A375 (cell line): ENCODE results near the gene MYO1E. TPM values are rescaled to one million over a fixed set of nuclear protein-coding genes. Genes with fewer than 3 reads are reported as not detected.

Experiments
- small RNA-seq: library from RNA; depleted of rRNA; stranded (forward); fragments of <200 nt; gene quantifications from one replicate; pipeline ENCODE3, GENCODE V24; 2014
- total RNA-seq: library from RNA; depleted of rRNA; stranded (reverse); fragments of >200 nt; shearing (Covaris generic); gene quantifications from 2 replicates; pipeline ENCODE4 v1.2.3, GENCODE V29; 2014; rRNA removed

MYO1E gene
- total RNA-seq: 115 and 147 TPM in 2 replicates

DNA sequence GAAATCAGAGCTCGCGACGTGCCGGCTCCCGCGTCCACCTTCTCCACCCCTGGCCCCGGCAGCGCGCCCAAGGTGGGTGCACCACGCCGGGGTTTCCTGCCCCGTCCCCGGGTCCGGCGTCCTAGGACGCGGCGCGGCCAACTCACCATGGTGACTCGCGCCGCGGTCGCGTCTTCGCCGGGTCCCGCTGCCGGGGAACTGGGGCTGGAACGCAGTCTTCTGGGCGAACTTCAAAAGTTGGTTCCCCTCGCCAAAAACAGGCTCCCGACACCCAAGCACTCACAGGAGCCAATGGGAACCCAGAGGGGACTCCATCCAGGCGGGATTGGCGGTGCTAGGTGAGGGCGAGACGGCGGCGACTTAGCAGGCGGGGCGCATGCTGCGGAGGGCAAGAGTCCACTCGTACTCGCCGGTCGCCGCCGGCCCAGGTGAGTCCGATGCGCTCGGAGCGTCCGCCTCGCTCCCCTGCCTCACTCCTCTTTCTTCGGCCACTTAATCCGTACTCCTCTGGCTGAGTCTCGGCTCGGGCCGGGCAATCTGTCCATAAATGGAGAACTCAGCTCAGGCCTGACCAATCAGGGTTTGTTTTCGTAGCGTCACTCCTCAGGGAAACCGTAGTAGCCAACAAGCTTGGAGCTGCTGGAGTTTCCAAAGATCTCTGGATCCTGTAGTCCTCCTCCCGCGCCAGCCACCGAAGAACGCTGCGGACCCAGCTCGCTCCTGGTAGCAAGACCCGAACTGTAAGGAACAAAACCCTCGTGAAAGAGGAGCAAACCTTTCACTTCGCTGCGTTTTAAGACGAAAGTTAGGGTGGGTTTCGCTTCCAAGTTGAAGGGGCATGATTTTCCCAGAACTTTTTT lies at the start of gene MYO1E:
Gene MYO1E, minus strand, starts transcription at position 520 of the 860 bp plus-strand sequence. Its CDS starts 371 bp downstream, at position 149.

DNA sequence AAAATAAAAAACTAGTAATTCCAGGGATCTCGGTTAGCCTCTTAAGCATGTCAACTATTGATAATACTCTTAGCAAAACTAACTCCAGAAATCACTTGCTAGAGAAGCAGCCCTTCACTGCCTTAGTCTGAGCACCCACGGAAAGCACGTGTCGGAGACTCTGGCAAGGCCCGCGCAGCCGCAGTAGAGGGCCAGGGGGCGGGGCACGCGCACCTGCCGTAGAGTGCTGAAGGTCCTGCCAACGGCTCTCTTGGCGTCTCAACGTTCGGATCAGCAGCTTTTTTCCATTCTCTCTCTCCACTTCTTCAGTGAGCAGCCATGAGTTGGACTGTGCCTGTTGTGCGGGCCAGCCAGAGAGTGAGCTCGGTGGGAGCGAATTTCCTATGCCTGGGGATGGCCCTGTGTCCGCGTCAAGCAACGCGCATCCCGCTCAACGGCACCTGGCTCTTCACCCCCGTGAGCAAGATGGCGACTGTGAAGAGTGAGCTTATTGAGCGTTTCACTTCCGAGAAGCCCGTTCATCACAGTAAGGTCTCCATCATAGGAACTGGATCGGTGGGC lies 166.0 kb downstream of the MYO1E start, which contains the start of gene LDHAL6B:
Gene LDHAL6B, plus strand, starts transcription at position 221 of the 561 bp plus-strand sequence. Its CDS starts 98 bp downstream, at position 319.

DNA sequence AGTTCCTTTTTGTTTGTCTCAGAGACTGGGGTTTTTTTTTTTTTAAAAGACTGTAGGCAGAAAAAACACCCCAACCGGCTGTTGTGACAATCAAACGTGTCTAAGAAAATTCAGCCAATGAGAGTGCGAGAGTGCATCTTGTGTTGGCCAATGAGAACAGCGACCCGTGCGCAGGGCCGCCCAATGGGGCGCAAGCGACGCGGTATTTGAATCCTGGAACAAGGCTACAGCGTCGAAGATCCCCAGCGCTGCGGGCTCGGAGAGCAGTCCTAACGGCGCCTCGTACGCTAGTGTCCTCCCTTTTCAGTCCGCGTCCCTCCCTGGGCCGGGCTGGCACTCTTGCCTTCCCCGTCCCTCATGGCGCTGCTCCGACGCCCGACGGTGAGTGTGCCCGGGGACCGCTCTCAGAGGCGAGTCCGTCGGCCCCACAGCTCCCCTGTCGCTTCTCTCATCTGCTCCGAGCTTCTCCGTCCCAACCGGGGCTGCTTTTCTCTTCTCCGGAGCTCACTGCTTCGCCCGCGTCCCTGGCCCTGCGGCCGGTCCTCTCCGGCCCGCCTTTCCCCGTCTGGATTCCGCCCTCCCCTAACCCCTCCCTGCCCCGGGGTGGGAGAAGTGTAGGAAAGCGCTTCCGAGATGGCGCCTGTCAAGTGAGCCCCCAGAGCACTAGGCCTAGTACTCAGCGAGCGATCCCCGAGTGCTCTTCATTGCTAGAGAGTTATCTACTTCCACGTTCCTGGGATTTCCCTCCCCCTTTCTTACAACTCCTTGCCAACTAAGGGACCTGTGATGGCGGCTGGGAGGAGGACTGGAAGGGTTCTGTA lies 267.5 kb downstream of the MYO1E start, which contains the start of gene CCNB2:
Gene CCNB2, plus strand, starts transcription at position 235 of the 821 bp plus-strand sequence. Its CDS starts 123 bp downstream, at position 358.

Small RNA genes within 50 kb of the gene (small RNA-seq; reads per million reads assigned to genes)
- gene MIR2116: not detected
- not detected for gene RF00019
- gene RNU4-80P: not detected
- gene RNU6-212P: not detected

Other genes with a start within 250 kb of the MYO1E start
- not detected in 2 replicates for gene LDHAL6B, start 166.0 kb downstream of the MYO1E start, total RNA-seq
- 1.1 and 3.2 TPM in 2 replicates for gene FAM81A, start 65.3 kb upstream of the MYO1E start, total RNA-seq
- gene GCNT3, start 238.9 kb upstream of the MYO1E start, total RNA-seq: not detected in 2 replicates